ENCODE data around the gene NEUROG1. TPM values are rescaled to one million over a fixed set of nuclear protein-coding genes. Genes with fewer than 3 reads are reported as not detected.
"Not testable (repeated sequence)": the region's sequence is repeated elsewhere in the genome, so short reads cannot be mapped to it uniquely, and the experiment has no call there.

NEUROG1 gene
- total RNA-seq, 1 donor from 2014 or later, result not detected

GRCh38 chr5:135534609-135535419, 950 bp downstream of the NEUROG1 start:
- Histone ChIP-seq H3K36me3 (no peaks in the 10 kb centered on the region), H3K4me3 (no peak overlapping the region), H3K27ac (no peak overlapping the region), H3K4me1 (peaks cover 10% of the 10 kb centered on the region), H3K9me3 (no peaks in the 10 kb centered on the region), H3K27me3 (peaks cover 96% of the 10 kb centered on the region)
- intact Hi-C loops (cut with DNase I), result no loop called here
- peak; percentile 33 for ATAC-seq
- no peak for TF ChIP-seq CTCF (IDR thresholded peaks at IDR 0.05)
- no peak for DNase-seq

- intact Hi-C loops (cut with DNase I), result no loop called here
- ATAC-seq (no peak), DNase-seq (no peak)
- Histone ChIP-seq H3K27ac (no peak overlapping the region), H3K9me3 (no peaks in the 10 kb centered on the region), H3K4me1 (peaks cover 10% of the 10 kb centered on the region), H3K36me3 (no peaks in the 10 kb centered on the region), H3K4me3 (no peak overlapping the region), H3K27me3 (peaks cover 95% of the 10 kb centered on the region)
- TF ChIP-seq CTCF (IDR thresholded peaks at IDR 0.05), result no peak
Observed at GRCh38 chr5:135533794-135534193, 2.0 kb downstream of the NEUROG1 start.

GRCh38 chr5:135533334-135533733, 2.4 kb downstream of the NEUROG1 start:
- intact Hi-C loops (cut with DNase I), result no loop called here
- ATAC-seq (no peak), DNase-seq (no peak)
- no peaks in the 10 kb centered on the region for H3K9me3 ChIP-seq
- peaks cover 10% of the 10 kb centered on the region for H3K4me1 ChIP-seq
- no peaks in the 10 kb centered on the region for H3K36me3 ChIP-seq
- no peak overlapping the region for H3K27ac ChIP-seq
- peaks cover 92% of the 10 kb centered on the region for H3K27me3 ChIP-seq
- TF ChIP-seq CTCF (IDR thresholded peaks at IDR 0.05), result no peak
- H3K4me3 ChIP-seq, result no peak overlapping the region

- H3K27ac ChIP-seq; intact Hi-C loops (cut with DNase I); H3K4me1 ChIP-seq; ATAC-seq; DNase-seq; H3K36me3 ChIP-seq; H3K4me3 ChIP-seq; H3K9me3 ChIP-seq: not testable (repeated sequence)
- H3K27me3 ChIP-seq, result peaks cover 54% of the 10 kb centered on the region
Observed at GRCh38 chr5:135529576-135529975, 6.2 kb downstream of the NEUROG1 start.

GRCh38 chr5:135526924-135527323, 8.8 kb downstream of the NEUROG1 start:
- Histone ChIP-seq H3K4me1 (no peaks in the 10 kb centered on the region), H3K9me3 (no peaks in the 10 kb centered on the region), H3K27ac (no peak overlapping the region), H3K27me3 (peaks cover 29% of the 10 kb centered on the region), H3K36me3 (no peaks in the 10 kb centered on the region), H3K4me3 (no peak overlapping the region)
- no peak for TF ChIP-seq CTCF (IDR thresholded peaks at IDR 0.05)
- intact Hi-C loops (cut with DNase I), result no loop called here
- no peak for ATAC-seq
- DNase-seq, result no peak

GRCh38 chr5:135521964-135522363, 13.8 kb downstream of the NEUROG1 start:
- intact Hi-C loops (cut with DNase I), result no loop called here
- Histone ChIP-seq H3K4me1 (no peaks in the 10 kb centered on the region), H3K27me3 (no peaks in the 10 kb centered on the region), H3K9me3 (no peaks in the 10 kb centered on the region), H3K36me3 (no peaks in the 10 kb centered on the region), H3K4me3 (no peak overlapping the region), H3K27ac (no peak overlapping the region)
- no peak for ATAC-seq
- DNase-seq, result no peak
- TF ChIP-seq CTCF (IDR thresholded peaks at IDR 0.05), result no peak

Measured in upper lobe of right lung (tissue), 1 donor.